Measurements from ENCODE around the gene ADAM15. TPM values are rescaled to one million over a fixed set of nuclear protein-coding genes. Genes with fewer than 3 reads are reported as not detected.

ADAM15 gene
- 241 and 324 TPM in 2 replicates for total RNA-seq

GRCh38 chr1:155050560-155051341 is at the start of gene ADAM15:
Gene ADAM15 (plus strand): TSS chr1:155051316. CDS start chr1:155051387, 71 bp downstream.

GRCh38 chr1:155002464-155003226 is 48.5 kb upstream of the ADAM15 start, which contains the start of gene ZBTB7B:
Gene ZBTB7B (plus strand): TSS chr1:155002802. CDS start chr1:155014661, 11,859 bp downstream.

GRCh38 chr1:155033524-155033923 is 17.6 kb upstream of the ADAM15 start, which contains the start of the genes DCST1 and DCST2:
Gene DCST1 (plus strand): TSS chr1:155033824. CDS start chr1:155034037, 213 bp downstream.
Gene DCST2 (minus strand): TSS chr1:155033781. CDS start chr1:155033701, 80 bp downstream.

GRCh38 chr1:155063550-155064110 is 12.5 kb downstream of the ADAM15 start, which contains the start of gene EFNA4:
Gene EFNA4 (plus strand): TSS chr1:155063740. CDS start chr1:155063824, 84 bp downstream.

GRCh38 chr1:155078469-155079209 is 27.5 kb downstream of the ADAM15 start, which contains the start of gene EFNA3:
Gene EFNA3 (plus strand): TSS chr1:155078837. CDS start chr1:155078942, 105 bp downstream.

Other genes with a start within 250 kb of the ADAM15 start
- gene KCNN3, start 181.0 kb upstream of the ADAM15 start, total RNA-seq = 0.16 and 1.5 TPM in 2 replicates
- 8.6 and 10.6 TPM in 2 replicates for gene PMVK, start 114.6 kb upstream of the ADAM15 start, total RNA-seq
- 74.6 and 104 TPM in 2 replicates for gene PBXIP1, start 95.2 kb upstream of the ADAM15 start, total RNA-seq
- 7.7 and 18.3 TPM in 2 replicates for gene PYGO2, start 89.5 kb upstream of the ADAM15 start, total RNA-seq
- gene SHC1, start 80.6 kb upstream of the ADAM15 start, total RNA-seq = 159 and 342 TPM in 2 replicates
- gene CKS1B, start 76.6 kb upstream of the ADAM15 start, total RNA-seq = 56.2 and 86.6 TPM in 2 replicates
- gene FLAD1, start 68.0 kb upstream of the ADAM15 start, total RNA-seq = 16.8 and 25.1 TPM in 2 replicates
- gene LENEP, start 57.7 kb upstream of the ADAM15 start, total RNA-seq = 0.76 TPM in 1 of 2 replicates, not detected in the other
- 7.6 and 11.1 TPM in 2 replicates for gene ZBTB7B, start 48.5 kb upstream of the ADAM15 start, total RNA-seq
- under 0.01 and 0.13 TPM in 2 replicates for gene DCST2, start 17.5 kb upstream of the ADAM15 start, total RNA-seq
- not detected in 2 replicates for gene DCST1, start 17.5 kb upstream of the ADAM15 start, total RNA-seq
- gene EFNA4, start 12.4 kb downstream of the ADAM15 start, total RNA-seq = 4.2 and 13.6 TPM in 2 replicates
- 1.3 and 1.8 TPM in 2 replicates for gene EFNA3, start 27.5 kb downstream of the ADAM15 start, total RNA-seq
- 99.7 and 161 TPM in 2 replicates for gene EFNA1, start 76.6 kb downstream of the ADAM15 start, total RNA-seq
- 22.8 and 26.1 TPM in 2 replicates for gene SLC50A1, start 84.5 kb downstream of the ADAM15 start, total RNA-seq
- 20.9 and 56.7 TPM in 2 replicates for gene DPM3, start 89.2 kb downstream of the ADAM15 start, total RNA-seq
- 96.2 and 98.4 TPM in 2 replicates for gene KRTCAP2, start 122.0 kb downstream of the ADAM15 start, total RNA-seq
- gene TRIM46, start 122.5 kb downstream of the ADAM15 start, total RNA-seq = 1.6 and 4.5 TPM in 2 replicates
- gene THBS3, start 156.6 kb downstream of the ADAM15 start, total RNA-seq = 9.4 and 18.5 TPM in 2 replicates
- gene MTX1, start 157.4 kb downstream of the ADAM15 start, total RNA-seq = 30.3 and 31.6 TPM in 2 replicates
- 3.4 and 7.2 TPM in 2 replicates for gene ENTREP3, start 204.2 kb downstream of the ADAM15 start, total RNA-seq
- gene SCAMP3, start 211.0 kb downstream of the ADAM15 start, total RNA-seq = 27.2 and 45.4 TPM in 2 replicates
- 15.5 and 45.7 TPM in 2 replicates for gene CLK2, start 222.2 kb downstream of the ADAM15 start, total RNA-seq
- 0.32 and 1.0 TPM in 2 replicates for gene HCN3, start 226.1 kb downstream of the ADAM15 start, total RNA-seq

Measured in bladder microvascular endothelial cell (primary cell).